Left lobe of liver (tissue), 2 donors: ENCODE results near the gene TIMM17A. TPM values are rescaled to one million over a fixed set of nuclear protein-coding genes. Genes with fewer than 3 reads are reported as not detected.
A peak's percentile ranks its signal among the peaks of the same experiment; 100 is the strongest.

Experiments
- ATAC-seq: fragments of 200-7000 bp; cut with Tn5 transposase; one replicate; pipeline ENCODE4 v1.9.1; 2020; ENCODE audit warnings: mild to moderate bottlenecking, moderate library complexity
- DNase-seq: peaks from one replicate; pipeline ENCODE4 v3.0.0-alpha.2; 2020; ENCODE audit warnings: low spot score
- total RNA-seq: library from RNA; stranded (reverse); gene quantifications from one replicate; pipeline ENCODE4 v1.2.1, GENCODE V29; 2021
- donor health status: DM: no; HTN: no; CAD: no; lungs with moderate emphysema.
- donor health status: DM: no; HTN: yes; CAD: no.

The TIMM17A gene
- total RNA-seq, 1 donor from 2014 or later, result 42.0 TPM

DNA sequence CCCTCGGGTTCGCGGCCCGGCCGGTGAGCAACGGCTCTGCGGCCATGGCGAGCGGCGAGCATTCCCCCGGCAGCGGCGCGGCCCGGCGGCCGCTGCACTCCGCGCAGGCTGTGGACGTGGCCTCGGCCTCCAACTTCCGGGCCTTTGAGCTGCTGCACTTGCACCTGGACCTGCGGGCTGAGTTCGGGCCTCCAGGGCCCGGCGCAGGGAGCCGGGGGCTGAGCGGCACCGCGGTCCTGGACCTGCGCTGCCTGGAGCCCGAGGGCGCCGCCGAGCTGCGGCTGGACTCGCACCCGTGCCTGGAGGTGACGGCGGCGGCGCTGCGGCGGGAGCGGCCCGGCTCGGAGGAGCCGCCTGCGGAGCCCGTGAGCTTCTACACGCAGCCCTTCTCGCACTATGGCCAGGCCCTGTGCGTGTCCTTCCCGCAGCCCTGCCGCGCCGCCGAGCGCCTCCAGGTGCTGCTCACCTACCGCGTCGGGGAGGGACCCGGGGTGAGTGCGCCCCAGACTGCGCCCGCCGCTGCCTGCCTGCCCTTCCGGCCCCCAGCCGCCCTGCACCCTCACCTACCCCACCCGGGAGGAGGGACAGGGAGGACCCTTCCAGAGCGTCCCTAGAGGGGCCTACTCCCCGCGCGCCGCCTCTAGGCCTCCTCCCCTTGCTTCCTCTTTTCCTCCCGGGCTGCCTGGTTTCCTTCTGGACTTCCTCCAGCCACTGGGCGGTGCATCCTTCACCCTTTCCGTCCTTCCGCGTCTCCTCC, 27.5 kb downstream of the TIMM17A start, which contains the start of gene RNPEP:
Gene RNPEP, plus strand, starts transcription at position 26 of the 757 bp plus-strand sequence. Its CDS starts 19 bp downstream, at position 45.
- ATAC-seq (peak; percentile 92), DNase-seq (peak; percentile 73)

DNA sequence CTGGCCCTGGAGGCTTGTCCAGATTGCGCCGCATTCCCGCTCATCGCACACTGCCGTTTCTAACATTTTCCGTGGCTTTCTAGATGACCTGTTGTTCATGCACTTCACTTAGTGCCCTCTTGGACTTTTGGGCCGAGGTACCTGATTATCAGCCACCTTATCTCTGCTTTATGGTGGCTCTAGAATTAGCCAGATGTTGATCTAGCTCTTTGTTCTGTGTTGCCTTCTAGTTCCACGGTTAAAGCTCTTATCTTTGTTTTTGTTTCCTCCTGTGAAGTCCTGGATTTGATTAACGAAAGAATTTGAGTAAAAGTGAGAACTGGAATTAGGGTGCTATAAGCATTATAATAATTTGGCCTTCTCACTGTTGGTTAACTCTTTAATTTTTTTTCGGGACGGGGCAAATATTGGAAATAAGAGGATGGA, 28.1 kb downstream of the TIMM17A start:
- DNase-seq (no peak), ATAC-seq (no peak)

DNA sequence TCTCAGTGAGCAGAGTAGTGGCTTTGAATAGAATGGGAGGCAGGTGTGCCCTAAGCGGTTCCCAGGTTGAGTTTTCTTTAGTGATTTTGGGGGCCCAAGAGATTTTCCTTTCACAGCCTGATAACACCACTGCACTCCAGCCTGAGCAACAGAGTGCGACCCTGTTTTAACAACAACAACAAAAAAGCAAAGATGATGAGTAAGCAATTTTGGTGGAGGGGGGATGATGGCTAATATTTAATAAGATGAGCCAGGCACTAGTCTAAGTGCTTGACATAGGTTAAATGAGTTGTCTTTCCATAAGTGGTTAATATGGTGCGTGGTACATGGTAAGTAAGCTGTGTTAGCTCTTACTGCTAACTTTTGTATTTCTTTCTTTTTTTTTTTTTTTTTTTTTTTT, 29.1 kb downstream of the TIMM17A start:
- DNase-seq (no peak), ATAC-seq (no peak)

DNA sequence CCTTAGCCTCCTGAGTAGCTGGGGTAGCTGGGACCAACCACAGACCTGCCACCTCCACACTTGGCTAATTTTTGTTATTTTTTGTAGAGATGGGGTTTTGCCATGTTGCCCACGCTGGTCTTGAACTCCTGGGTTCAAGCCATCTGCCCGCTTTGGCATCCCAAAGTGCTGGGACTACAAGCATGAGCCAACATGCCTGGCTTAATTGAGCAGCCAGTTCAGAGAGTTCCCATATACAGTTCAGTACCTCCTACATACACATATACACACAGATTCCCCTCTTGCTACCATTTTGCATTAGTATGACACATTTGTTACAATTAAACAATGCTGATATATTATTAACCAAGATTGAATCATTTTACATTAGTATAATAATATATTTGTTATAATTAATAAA, 30.1 kb downstream of the TIMM17A start:
- DNase-seq (no peak), ATAC-seq (no peak)

DNA sequence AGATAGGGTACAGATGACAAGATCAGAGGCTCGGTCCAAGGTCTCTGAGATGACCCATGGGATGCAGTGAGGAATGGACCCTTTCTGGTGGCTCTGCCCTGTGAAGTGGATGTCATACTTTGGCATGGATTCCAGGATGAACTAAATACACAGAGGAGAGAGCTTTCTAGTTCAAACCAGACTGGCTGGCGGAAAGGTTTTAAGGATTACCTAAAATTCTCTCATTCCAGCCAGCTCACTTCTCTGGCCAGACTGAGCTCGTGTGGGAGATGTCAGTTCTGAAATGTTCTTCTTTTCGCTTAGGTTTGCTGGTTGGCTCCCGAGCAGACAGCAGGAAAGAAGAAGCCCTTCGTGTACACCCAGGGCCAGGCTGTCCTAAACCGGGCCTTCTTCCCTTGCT, 33.3 kb downstream of the TIMM17A start:
- DNase-seq (no peak), ATAC-seq (peak; percentile 21)

DNA sequence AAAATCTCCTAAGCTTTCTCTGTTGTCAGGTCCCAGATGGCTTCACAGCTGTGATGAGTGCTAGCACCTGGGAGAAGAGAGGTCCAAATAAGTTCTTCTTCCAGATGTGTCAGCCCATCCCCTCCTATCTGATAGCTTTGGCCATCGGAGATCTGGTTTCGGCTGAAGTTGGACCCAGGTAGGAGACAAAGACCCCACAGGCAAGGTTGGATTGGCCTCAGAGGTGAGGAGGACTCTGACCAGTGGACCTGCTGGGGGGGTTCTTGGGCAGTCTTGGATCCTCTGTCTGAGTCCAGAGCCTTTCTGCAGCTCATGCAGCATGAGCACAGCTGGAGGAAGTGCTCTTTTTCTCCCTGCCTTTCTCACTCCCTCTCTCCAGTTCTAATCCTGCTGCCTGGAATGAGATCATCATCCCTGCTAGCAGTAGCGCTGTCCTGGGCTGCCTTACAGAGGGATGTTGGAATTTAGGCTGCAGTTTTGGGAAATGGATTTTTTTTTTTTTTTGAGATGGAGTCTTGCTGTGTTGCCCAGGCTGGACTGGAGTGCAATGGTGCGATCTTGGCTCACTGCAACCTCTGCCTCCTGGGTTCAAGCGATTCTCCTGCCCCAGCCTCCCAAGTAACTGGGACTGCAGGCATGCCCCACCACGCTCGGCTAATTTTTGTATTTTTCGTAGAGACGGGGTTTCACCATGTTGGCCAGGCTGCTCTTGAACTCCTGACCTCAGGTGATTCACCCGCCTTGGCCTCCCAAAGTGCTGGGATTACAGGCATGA, 34.2 kb downstream of the TIMM17A start:
- ATAC-seq, result no peak
- no peak for DNase-seq

DNA sequence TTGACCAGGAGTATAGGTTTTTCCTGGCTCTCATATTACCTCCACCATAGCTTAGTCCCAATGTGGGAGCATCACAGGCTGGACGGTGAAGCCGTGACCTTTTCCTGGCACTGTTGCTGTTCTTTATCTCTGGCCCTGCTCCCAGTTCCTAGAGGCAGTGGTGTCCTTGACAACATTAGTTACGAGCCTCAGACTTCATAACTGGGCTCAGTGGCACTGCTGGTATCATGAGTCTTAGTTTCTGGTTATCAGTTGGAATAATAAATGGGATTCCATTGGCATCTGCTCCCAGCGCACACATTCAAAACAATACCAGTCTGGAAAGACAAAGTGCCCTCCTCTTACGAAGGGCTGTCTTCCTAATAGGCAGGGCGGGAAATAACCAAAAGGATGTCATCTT, 35.1 kb downstream of the TIMM17A start:
- DNase-seq (peak; percentile 52), ATAC-seq (peak; percentile 95)

DNA sequence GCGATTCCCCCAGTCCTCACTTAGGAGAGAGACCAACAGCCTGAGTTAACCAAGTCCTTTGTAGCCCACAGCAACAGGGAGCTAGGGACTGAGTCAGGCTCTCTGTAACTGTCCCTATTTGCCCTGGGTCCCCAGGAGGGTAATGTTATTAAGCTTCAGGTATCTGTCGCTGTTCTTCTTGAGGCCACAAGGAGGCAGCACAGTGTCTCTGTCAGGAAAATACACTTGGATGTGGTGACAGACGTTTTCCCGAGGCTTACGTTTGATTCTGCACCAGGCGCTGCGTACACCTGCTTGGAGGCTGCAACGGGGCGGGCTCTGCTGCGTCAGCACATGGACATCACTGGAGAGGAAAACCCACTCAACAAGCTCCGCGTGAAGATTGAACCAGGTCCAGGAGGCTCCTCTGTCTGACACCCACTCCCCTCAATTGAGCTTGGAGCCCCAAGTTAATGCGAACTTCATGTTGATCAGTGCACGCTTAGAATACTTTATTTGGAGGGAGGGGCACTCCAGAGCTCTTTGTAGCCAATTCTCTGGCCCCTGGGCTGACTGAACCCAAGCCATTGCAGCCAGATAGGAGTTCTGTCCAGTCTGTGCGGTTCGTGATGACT, 44.4 kb downstream of the TIMM17A start:
- DNase-seq (no peak), ATAC-seq (peak; percentile 93)

DNA sequence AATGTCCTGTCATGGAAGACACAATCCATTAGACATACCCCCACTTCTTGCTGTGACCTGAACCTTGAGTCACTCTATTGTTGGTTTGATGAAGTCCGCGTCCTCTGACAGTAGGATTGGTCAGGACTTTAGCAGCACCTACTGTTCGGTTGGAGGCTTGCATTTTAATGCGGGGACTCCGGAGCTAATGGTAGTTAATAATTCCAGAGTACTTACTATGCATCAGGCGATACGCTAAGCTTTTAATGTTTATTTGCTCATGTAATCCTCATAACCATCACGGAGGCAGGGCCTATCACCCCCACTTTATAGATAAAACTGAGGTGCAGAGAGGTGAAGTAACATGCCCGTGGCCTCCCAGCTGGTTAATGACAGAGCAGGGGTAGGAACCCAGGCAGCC, 47.2 kb downstream of the TIMM17A start:
- no peak for DNase-seq
- ATAC-seq, result no peak

DNA sequence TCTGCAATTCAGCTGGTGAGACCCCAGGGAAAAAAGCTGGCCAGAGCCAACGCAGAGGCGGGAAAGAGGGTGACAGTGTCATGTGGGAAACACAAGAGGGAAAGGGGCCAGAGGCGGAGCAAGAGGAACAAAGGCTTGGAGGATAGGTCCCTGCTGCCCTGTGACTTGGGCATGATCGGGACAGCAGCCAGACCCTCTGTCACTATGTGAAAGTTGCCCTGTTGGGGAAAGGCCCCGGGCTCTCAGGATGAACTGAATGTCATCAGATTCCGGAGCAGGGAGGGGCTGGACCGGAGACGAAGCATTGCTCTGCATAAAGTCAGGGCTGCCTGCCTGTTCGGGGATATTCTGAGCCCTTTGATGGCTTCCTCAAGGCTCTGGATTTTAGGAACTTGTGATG, 49.4 kb downstream of the TIMM17A start:
- no peak for ATAC-seq

DNA sequence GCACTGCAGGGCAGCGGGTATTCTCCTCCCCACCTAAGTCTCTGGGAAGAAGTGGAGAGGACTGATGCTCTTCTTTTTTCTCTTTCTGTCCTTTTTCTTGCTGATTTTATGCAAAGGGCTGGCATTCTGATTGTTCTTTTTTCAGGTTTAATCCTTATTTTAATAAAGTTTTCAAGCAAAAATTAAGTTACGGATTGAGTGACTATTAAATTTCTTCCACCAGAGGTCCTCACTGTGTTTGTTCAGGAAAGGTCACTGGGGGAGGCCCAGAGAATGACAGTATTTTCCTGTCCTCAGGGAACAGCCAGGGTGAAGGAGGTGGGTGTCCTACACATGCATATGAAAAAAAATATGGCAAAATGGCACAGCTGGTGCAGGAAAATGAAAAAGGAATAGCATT, 50.7 kb downstream of the TIMM17A start:
- ATAC-seq, result no peak
- no peak for DNase-seq

More for the DNA sequence above, 49.4 kb downstream of the TIMM17A start:
- no peak for DNase-seq

DNA sequence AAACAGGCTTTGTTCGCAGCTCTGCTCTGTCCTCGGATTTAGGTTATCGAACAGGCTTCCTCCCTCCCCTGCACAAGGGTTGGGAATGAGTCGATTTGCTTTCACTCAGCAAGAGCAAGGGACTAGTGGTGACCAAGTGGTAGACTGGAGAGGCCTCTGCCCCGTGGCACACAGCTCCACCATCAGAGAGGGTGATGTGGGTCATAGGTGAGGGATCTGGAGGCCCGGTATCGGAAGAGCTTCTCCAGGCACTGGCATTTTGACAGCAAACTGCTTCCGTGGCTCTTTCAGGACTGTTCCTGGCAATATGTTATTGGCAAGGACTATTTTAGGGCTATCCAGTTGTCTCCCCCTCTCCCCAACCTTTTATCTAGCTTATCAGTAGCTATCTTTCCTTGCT, 52.0 kb downstream of the TIMM17A start:
- DNase-seq, result no peak
- ATAC-seq, result no peak

DNA sequence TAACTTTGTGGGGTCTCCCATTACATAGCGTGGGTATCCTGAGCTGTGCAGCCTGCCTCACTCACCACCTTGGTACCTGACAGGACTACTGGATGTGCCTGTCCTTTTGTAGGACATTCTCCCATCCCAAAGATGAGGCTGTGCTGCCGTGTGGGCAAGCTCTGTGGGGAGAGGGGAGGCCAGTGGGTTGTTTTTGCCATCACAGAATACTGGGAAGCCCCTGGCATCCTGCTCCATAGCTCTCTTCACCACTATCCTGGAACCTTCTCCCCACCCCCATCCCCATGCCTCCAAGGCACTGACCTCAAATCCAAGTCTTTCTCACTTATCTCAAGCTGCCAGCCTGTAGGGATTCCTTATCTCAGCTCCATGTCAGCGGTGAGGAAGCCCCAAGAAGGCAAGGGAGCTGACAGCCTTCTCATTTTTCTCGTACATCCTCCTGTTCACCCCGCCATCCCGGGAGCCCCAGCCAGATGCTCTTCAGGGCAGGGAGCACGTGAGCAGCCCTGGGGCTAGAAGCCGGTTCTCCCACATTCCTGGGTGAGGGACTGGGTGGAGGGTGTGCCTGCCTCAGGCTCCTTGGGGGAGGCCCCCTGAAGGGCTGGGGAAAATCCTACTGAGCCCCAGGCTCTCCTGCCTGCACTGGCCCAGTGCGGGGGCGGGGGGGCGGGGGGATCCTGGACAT, 52.6 kb downstream of the TIMM17A start:
- ATAC-seq (no peak), DNase-seq (no peak)

DNA sequence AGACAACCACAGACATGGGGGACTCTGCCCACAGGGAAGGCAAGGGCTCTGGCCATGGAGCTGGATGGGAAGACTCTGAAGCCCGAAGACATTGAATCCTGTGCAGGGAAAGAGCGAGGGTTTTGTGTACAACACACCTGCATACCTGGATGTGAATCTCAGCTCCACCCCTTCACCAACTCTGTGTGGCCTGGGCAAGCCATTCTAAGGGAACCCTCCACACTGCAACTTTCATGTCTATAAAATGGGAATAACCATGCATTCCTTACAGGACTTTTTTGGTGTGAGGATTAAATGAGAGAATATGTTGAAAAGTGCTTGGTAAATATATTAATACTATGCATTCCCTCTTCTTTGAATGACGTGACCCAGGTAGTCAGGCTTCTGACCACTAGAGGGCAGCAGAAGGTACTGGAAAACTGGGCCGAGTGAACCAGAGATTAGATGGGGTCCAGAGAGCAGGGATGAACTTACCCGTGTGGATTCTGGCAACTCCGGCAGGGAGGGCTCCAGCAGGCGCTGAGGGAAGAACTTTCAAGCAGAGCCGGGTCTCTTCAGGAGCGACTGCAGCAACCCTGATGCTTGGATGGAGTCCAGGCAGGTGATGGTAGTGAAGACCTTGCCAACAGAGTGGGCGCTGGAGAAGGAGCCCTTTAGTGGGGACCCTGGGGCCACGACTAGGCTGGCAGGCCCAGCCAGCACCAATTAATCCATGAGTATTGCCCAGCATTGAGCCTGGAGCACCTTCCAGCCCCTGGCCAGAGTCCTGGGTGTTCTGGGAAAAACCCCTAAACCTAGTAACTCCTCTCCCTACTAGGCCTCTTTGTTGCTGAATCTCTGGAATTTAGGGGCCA, 54.2 kb downstream of the TIMM17A start:
- ATAC-seq, result peak; percentile 75
- DNase-seq, result peak; percentile 84

DNA sequence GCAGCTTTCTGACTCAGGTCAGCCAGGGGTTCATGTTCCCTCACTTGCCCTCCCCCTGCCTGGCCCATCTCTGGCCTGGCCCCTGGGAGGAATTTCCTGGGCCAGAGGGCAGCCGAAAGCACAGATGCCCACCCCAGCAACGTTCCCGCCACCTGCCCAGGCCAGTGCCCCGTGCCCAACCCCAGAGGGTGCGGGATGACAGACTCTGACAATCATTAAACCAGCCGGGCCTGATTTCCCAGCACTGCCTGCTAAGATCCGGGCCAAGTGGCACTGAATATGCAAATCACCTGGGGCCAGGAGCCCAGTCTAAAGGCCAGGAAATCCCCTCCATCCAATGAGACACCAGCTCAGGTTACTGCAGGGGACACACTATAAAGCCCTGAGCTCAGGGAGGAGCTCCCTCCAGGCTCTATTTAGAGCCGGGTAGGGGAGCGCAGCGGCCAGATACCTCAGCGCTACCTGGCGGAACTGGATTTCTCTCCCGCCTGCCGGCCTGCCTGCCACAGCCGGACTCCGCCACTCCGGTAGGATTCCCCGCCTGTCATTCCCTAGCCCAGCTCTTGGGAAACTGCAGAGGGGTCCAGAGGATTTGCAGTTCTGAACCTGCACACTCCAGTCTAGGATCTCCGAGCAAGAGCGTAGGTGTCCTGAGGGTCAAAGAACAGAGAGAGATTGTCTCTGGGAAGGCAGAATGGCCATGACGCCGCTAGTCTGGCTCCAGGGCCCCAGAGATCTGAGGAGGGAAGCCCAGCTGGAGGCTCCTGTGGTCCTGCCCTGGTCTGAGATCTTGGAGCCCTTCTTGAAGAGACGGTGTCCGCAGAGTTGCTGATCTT, 55.1 kb downstream of the TIMM17A start, which contains the start of gene ELF3:
Gene ELF3, plus strand, starts transcription at position 408 of the 836 bp plus-strand sequence. CDS start 550 bp downstream, outside the sequence.
- DNase-seq, result peak; percentile 97
- peak; percentile 83 for ATAC-seq

DNA sequence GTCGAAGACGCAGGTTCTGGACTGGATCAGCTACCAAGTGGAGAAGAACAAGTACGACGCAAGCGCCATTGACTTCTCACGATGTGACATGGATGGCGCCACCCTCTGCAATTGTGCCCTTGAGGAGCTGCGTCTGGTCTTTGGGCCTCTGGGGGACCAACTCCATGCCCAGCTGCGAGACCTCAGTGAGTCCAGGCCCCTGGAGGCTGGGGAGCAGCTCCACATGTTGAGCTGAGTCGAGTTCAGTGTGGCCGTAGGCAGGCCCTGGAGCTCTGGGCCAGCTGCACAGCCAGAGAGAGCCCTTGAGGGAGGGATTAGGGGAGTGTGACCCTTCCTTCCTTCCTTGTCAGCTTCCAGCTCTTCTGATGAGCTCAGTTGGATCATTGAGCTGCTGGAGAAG, 56.7 kb downstream of the TIMM17A start:
- ATAC-seq, result no peak
- DNase-seq, result no peak

DNA sequence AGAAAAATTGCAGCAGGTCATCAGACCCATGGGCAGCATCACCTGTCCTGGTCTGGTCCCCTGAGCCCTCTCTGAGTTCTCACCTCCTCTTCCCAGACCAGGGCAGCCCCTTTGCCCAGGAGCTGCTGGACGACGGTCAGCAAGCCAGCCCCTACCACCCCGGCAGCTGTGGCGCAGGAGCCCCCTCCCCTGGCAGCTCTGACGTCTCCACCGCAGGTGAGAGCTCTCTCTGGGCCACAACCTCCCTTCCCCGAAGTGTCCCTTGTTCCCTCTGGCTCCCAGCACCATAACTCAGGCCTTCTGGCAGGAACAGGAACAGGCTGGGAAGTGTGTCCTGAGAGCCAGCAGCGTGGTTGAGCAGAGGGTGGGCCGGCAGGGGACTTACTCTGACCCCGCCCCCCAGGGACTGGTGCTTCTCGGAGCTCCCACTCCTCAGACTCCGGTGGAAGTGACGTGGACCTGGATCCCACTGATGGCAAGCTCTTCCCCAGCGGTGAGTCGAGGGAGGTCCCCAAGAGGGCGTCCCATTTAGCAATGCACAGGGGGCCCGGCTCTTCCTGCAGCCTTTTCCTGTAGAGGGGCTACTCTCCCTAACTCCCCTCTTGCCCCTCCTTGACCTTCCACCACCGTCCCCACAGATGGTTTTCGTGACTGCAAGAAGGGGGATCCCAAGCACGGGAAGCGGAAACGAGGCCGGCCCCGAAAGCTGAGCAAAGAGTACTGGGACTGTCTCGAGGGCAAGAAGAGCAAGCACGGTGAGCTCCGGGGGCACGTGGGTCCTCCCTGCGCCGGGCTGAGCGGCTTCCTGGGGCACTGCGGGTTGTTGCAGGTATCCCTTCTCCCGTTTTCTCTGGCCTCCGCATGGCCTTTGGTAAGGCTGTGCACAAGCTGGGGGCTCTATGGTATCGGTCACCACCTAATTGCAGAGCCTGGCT, 57.5 kb downstream of the TIMM17A start:
- no peak for ATAC-seq
- DNase-seq, result no peak

DNA sequence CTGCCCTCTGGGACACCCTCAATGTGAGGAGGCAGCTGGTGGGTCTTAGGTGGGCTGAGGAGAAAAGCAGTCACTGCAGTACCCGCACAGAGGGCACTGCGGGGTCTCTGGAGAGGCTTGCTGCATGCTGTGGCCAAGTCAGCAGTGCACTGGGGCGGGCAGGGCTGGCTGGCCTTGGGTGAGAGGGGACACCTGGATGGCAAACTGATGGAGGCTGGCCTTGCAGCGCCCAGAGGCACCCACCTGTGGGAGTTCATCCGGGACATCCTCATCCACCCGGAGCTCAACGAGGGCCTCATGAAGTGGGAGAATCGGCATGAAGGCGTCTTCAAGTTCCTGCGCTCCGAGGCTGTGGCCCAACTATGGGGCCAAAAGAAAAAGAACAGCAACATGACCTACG, 58.3 kb downstream of the TIMM17A start:
- no peak for ATAC-seq
- DNase-seq, result no peak
